Measurements from ENCODE around the gene FGFR3. TPM values are rescaled to one million over a fixed set of nuclear protein-coding genes. Genes with fewer than 3 reads are reported as not detected.

Gene FGFR3
- total RNA-seq, 1 donor from 2014 or later, result 169 TPM

GRCh38 chr4:1752284-1753041, 40.6 kb upstream of the FGFR3 start:
- no peak for TF ChIP-seq CTCF (IDR thresholded peaks at IDR 0.05; ENCODE audit: unreplicated experiment)
- no peak overlapping the region for H3K27ac Mint-ChIP-seq
- no peaks in the 10 kb centered on the region for H3K9me3 Mint-ChIP-seq (ENCODE audit: low read depth)
- H3K36me3 Mint-ChIP-seq (ENCODE audit: insufficient read depth), result no peaks in the 10 kb centered on the region
- no peaks in the 10 kb centered on the region for H3K27me3 Mint-ChIP-seq
- no peak overlapping the region for H3K4me3 Mint-ChIP-seq (ENCODE audit: low read depth)
- no peaks in the 10 kb centered on the region for H3K4me1 Mint-ChIP-seq (ENCODE audit: low read depth)
- no peak for DNase-seq (ENCODE audit: low spot score, unreplicated experiment)

GRCh38 chr4:1753294-1753696, 39.8 kb upstream of the FGFR3 start:
- H3K4me3 Mint-ChIP-seq (ENCODE audit: low read depth), result no peak overlapping the region
- no peaks in the 10 kb centered on the region for H3K27me3 Mint-ChIP-seq
- peaks cover 1% of the 10 kb centered on the region for H3K4me1 Mint-ChIP-seq (ENCODE audit: low read depth)
- no peak overlapping the region for H3K27ac Mint-ChIP-seq
- DNase-seq (ENCODE audit: low spot score, unreplicated experiment), result no peak
- H3K36me3 Mint-ChIP-seq (ENCODE audit: insufficient read depth), result no peaks in the 10 kb centered on the region
- TF ChIP-seq CTCF (IDR thresholded peaks at IDR 0.05; ENCODE audit: unreplicated experiment), result no peak
- no peaks in the 10 kb centered on the region for H3K9me3 Mint-ChIP-seq (ENCODE audit: low read depth)

GRCh38 chr4:1753697-1754311, 39.3 kb upstream of the FGFR3 start:
- no peak for DNase-seq (ENCODE audit: low spot score, unreplicated experiment)
- H3K4me3 Mint-ChIP-seq (ENCODE audit: low read depth), result no peak overlapping the region
- no peaks in the 10 kb centered on the region for H3K36me3 Mint-ChIP-seq (ENCODE audit: insufficient read depth)
- TF ChIP-seq CTCF (IDR thresholded peaks at IDR 0.05; ENCODE audit: unreplicated experiment), result no peak
- H3K27ac Mint-ChIP-seq, result no peak overlapping the region
- peaks cover 1% of the 10 kb centered on the region for H3K4me1 Mint-ChIP-seq (ENCODE audit: low read depth)
- no peaks in the 10 kb centered on the region for H3K9me3 Mint-ChIP-seq (ENCODE audit: low read depth)
- H3K27me3 Mint-ChIP-seq, result no peaks in the 10 kb centered on the region

- Mint-ChIP-seq H3K27me3 (no peaks in the 10 kb centered on the region), H3K4me3 (ENCODE audit: low read depth) (no peak overlapping the region), H3K36me3 (ENCODE audit: insufficient read depth) (no peaks in the 10 kb centered on the region), H3K9me3 (ENCODE audit: low read depth) (no peaks in the 10 kb centered on the region), H3K27ac (no peak overlapping the region), H3K4me1 (ENCODE audit: low read depth) (peaks cover 2% of the 10 kb centered on the region)
- TF ChIP-seq CTCF (IDR thresholded peaks at IDR 0.05; ENCODE audit: unreplicated experiment), result no peak
- DNase-seq (ENCODE audit: low spot score, unreplicated experiment), result no peak
Measured at GRCh38 chr4:1754336-1754735, 38.8 kb upstream of the FGFR3 start.

GRCh38 chr4:1755297-1755696, 37.8 kb upstream of the FGFR3 start:
- no peak overlapping the region for H3K27ac Mint-ChIP-seq

More at GRCh38 chr4:1755297-1755696, 37.8 kb upstream of the FGFR3 start:
- Mint-ChIP-seq H3K4me3 (ENCODE audit: low read depth) (no peak overlapping the region), H3K36me3 (ENCODE audit: insufficient read depth) (no peaks in the 10 kb centered on the region), H3K4me1 (ENCODE audit: low read depth) (peaks cover 6% of the 10 kb centered on the region), H3K27me3 (no peaks in the 10 kb centered on the region), H3K9me3 (ENCODE audit: low read depth) (no peaks in the 10 kb centered on the region)
- DNase-seq (ENCODE audit: low spot score, unreplicated experiment), result no peak
- TF ChIP-seq CTCF (IDR thresholded peaks at IDR 0.05; ENCODE audit: unreplicated experiment), result no peak
